Measurements from ENCODE around the gene ADARB2. TPM values are rescaled to one million over a fixed set of nuclear protein-coding genes. Genes with fewer than 3 reads are reported as not detected.

Gene ADARB2
- total RNA-seq, 4 donors from 2014 or later: 2.3 to 3.7 (median 2.6) TPM

DNA sequence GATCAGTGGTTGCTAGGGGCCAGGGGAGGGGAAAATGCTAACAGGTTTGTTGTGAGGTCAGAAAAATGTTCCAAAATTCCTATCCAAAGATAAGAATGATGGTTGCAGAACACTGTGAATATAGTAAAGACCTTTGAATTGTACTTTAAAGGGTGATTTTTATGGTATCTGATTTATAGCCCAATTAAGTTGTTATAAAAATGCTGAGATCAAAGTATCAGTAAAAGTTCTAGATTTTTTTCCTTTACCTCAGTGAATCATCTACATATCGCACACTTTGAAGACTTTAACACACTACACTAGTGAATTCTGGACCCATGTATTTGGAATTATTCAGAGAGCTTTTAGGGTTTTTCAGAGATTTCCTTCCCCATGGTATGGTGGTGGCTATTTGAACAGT is 405.8 kb downstream of the ADARB2 start:
- WGBS: 90% methylated on average over 1 of the region's 1 CpG
- intact Hi-C loops (cut with DNase I): no loop called here
- Histone ChIP-seq H3K27ac (replicated peaks in 1 of 4) (no peak overlapping the region), H3K9me3 (no peaks in the 10 kb centered on the region), H3K4me1 (no peaks in the 10 kb centered on the region), H3K4me3 (no peak overlapping the region), H3K27me3 (no peaks in the 10 kb centered on the region), H3K36me3 (no peaks in the 10 kb centered on the region)
- DNase-seq (ENCODE audit: extremely low spot score): no peak
- no peak for TF ChIP-seq EP300 (IDR thresholded peaks at IDR 0.05)
- no peak for TF ChIP-seq POLR2AphosphoS5 (IDR thresholded peaks at IDR 0.05)
- TF ChIP-seq, protein P1, sequence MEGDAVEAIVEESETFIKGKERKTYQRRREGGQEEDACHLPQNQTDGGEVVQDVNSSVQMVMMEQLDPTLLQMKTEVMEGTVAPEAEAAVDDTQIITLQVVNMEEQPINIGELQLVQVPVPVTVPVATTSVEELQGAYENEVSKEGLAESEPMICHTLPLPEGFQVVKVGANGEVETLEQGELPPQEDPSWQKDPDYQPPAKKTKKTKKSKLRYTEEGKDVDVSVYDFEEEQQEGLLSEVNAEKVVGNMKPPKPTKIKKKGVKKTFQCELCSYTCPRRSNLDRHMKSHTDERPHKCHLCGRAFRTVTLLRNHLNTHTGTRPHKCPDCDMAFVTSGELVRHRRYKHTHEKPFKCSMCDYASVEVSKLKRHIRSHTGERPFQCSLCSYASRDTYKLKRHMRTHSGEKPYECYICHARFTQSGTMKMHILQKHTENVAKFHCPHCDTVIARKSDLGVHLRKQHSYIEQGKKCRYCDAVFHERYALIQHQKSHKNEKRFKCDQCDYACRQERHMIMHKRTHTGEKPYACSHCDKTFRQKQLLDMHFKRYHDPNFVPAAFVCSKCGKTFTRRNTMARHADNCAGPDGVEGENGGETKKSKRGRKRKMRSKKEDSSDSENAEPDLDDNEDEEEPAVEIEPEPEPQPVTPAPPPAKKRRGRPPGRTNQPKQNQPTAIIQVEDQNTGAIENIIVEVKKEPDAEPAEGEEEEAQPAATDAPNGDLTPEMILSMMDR (IDR thresholded peaks at IDR 0.05): no peak
- no peak for TF ChIP-seq POLR2A (IDR thresholded peaks at IDR 0.05; ENCODE audit: low read depth)

DNA sequence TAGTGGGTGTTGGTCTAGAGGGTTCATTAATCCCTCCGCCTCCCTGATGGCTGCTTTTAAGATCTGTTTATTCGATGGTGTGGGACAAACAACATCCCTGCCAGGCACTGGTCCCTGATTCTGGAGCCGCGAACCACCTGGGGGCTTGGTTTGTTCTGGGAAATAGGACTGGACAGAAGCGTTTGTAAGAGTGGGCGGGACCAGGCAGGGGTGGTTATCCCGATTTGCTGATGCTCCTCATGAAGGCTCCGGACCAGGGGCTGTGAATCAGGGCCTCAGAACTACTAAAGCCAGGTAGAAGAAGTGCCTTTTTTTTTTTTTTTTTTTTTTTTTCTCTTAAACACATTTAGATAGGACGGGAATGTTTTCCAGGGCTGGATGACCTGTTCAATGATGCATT is 407.7 kb downstream of the ADARB2 start:
- no peak for DNase-seq (ENCODE audit: extremely low spot score)
- intact Hi-C loops (cut with DNase I): no loop called here
- Histone ChIP-seq H3K36me3 (no peaks in the 10 kb centered on the region), H3K27ac (replicated peaks in 1 of 4) (no peak overlapping the region), H3K4me3 (no peak overlapping the region), H3K4me1 (no peaks in the 10 kb centered on the region), H3K9me3 (no peaks in the 10 kb centered on the region), H3K27me3 (peaks cover 0 to 8% (median 0%) of the 10 kb centered on the region in 4 donors)
- TF ChIP-seq POLR2A (IDR thresholded peaks at IDR 0.05; ENCODE audit: low read depth): no peak
- TF ChIP-seq, protein P1 (IDR thresholded peaks at IDR 0.05): no peak
- no peak for TF ChIP-seq POLR2AphosphoS5 (IDR thresholded peaks at IDR 0.05)
- no peak for TF ChIP-seq EP300 (IDR thresholded peaks at IDR 0.05)
- WGBS: 85% methylated on average over 9 of the region's 9 CpGs

DNA sequence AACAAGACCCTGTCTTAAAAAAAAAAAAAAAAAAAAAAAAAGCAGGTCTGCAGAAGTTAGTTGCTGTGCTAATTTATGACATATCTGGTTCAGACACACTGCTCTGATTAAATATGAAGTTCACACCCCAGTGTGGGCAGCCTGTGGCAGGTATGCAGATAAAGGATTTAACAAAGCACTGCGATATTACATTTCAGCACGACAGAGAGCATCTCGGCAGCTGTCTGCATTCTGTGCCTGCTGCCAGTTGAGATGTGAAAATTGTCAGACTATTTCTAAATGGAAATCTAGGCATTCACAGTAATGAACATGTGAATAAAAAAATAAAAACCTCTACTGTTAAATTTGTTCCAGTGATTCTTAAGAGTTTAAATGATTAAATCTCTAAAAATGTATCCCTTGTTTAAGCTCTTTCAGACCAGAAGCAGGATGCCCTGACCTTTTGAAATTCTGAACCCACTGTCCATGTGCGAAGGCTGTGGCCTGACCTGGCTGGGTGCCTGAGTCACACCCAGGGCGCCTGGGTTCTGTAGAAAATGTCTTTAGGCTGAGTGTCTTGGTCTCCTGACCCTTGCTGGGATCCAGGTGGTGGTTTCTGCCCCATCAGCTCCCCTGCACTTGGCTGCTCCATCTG is 408.2 kb downstream of the ADARB2 start:
- DNase-seq (ENCODE audit: extremely low spot score): no peak
- Histone ChIP-seq H3K27ac (replicated peaks in 1 of 4) (no peak overlapping the region), H3K9me3 (no peaks in the 10 kb centered on the region), H3K4me3 (no peak overlapping the region), H3K36me3 (no peaks in the 10 kb centered on the region), H3K4me1 (no peaks in the 10 kb centered on the region), H3K27me3 (peaks cover 0 to 8% (median 0%) of the 10 kb centered on the region in 4 donors)
- TF ChIP-seq POLR2AphosphoS5 (IDR thresholded peaks at IDR 0.05): no peak
- TF ChIP-seq EP300 (IDR thresholded peaks at IDR 0.05): no peak
- TF ChIP-seq POLR2A (IDR thresholded peaks at IDR 0.05; ENCODE audit: low read depth): no peak
- TF ChIP-seq, protein P1 (IDR thresholded peaks at IDR 0.05): no peak
- intact Hi-C loops (cut with DNase I): no loop called here
- 69% methylated on average over 5 of the region's 5 CpGs for WGBS

DNA sequence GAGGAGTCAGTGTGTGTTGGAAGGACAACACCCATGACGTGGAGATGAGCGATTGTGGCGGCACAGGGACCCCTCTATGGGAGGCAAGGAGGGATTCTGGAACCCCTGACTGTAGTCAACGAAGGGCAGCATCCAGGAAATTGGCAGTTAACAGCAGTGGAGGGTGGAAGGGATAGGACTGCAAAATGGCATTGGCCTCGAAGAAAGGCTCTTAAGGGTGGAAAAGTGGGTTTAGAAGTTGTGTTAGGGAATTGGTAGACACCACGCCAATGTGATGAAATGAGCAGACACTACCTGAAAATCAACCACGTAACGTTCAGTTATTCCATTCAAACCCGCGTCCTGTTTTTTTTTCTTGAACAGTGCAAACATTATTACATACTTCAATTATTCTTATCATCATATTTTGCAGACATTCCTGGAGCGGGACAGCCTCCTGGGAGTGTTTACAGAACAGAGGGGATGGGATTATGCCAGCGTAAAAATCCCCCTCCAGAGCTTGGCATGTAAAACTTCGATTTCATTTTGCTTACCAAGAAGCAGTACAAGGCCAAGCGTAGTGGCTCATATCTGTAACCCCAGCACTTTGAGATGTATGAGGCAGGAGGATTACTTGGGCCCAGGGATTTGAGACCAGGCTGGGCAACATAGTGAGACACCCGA is 409.0 kb downstream of the ADARB2 start:
- no peaks in the 10 kb centered on the region for H3K4me1 ChIP-seq
- no peak for DNase-seq (ENCODE audit: extremely low spot score)
- H3K27ac ChIP-seq (replicated peaks in 1 of 4): no peak overlapping the region
- H3K36me3 ChIP-seq: no peaks in the 10 kb centered on the region
- peaks cover 0 to 8% (median 0%) of the 10 kb centered on the region in 4 donors for H3K27me3 ChIP-seq
- intact Hi-C loops (cut with DNase I): no loop called here
- no peak overlapping the region for H3K4me3 ChIP-seq
- TF ChIP-seq, protein P1 (IDR thresholded peaks at IDR 0.05): no peak
- TF ChIP-seq EP300 (IDR thresholded peaks at IDR 0.05): no peak
- no peaks in the 10 kb centered on the region for H3K9me3 ChIP-seq
- 80% methylated on average over 15 of the region's 15 CpGs for WGBS

All from esophagus muscularis mucosa (tissue), 4 donors.